ENCODE data around the gene REST. TPM values are rescaled to one million over a fixed set of nuclear protein-coding genes. Genes with fewer than 3 reads are reported as not detected.
A peak's percentile ranks its signal among the peaks of the same experiment; 100 is the strongest.
"Not testable (repeated sequence)": the region's sequence is repeated elsewhere in the genome, so short reads cannot be mapped to it uniquely, and the experiment has no call there.

REST gene
- total RNA-seq, 1 donor from 2014 or later, result 21.4 TPM

DNA sequence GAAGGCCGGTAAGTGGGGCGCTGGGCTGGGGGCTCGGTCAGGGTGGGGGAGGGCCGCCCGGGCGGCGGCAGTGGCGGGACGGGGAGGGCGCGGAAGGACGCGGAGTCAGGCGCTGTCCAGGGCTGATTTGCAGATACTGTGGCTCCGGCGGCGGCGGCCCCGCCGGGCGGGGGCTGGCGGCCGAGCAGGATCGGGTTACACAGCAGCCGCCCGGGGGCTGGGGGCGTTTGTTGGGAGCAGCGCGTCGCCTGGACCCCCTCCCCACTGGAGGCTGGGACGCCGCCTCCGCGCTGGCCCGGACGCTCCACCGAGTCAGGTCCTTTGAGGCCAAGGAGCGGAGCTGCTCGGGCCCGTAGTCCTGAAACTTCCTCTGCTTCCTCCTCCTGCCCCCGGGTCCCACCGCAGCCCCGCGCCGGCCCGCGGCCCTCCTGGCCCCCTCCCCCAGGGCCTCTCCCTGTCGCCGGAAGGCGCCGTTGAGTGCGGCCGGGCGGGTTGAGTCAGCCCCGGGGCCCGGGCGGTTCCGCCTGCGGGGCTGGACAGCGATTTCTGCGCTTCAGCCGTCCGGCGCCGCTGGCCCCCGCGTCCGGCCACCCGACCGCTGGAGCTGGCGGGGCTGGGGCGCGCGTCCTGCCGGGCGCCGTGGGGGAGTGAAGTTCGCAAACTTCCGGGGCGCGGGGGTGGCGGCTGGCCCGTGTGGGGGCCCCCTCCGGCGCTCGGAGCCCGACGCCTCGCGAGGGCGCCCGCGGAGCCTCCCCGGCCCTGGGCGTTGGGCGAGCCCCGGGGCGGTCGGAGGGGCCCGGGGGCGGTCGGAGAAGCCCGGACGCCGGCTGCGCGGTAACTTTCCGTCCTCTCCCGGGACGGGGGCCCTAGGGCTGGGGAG is 746 bp downstream of the REST start:
- Histone ChIP-seq H3K27ac (ENCODE audit: low read depth, low read length) (peak overlapping the region; percentile 77), H3K9me3 (ENCODE audit: control insufficient read depth in 3 of 3, low read length in 3 of 3) (no peaks in the 10 kb centered on the region), H3K36me3 (ENCODE audit: control insufficient read depth in 3 of 3, insufficient read depth in 3 of 3, low read length in 3 of 3) (peaks cover 0 to 4% (median 0%) of the 10 kb centered on the region in 3 donors), H3K27me3 (ENCODE audit: control insufficient read depth in 3 of 3, insufficient read depth in 3 of 3, low read length in 3 of 3) (no peaks in the 10 kb centered on the region), H3K4me3 (ENCODE audit: low read length in 3 of 3) (peak overlapping the region; percentile 86 to 91 (median 89)), H3K4me1 (ENCODE audit: control insufficient read depth in 3 of 3, insufficient read depth in 3 of 3, low read length in 3 of 3) (peaks cover 7 to 21% (median 20%) of the 10 kb centered on the region in 3 donors), H3K9ac (ENCODE audit: low read depth in 1 of 3, low read length in 3 of 3) (peak overlapping the region; percentile 75 to 87 (median 86))

DNA sequence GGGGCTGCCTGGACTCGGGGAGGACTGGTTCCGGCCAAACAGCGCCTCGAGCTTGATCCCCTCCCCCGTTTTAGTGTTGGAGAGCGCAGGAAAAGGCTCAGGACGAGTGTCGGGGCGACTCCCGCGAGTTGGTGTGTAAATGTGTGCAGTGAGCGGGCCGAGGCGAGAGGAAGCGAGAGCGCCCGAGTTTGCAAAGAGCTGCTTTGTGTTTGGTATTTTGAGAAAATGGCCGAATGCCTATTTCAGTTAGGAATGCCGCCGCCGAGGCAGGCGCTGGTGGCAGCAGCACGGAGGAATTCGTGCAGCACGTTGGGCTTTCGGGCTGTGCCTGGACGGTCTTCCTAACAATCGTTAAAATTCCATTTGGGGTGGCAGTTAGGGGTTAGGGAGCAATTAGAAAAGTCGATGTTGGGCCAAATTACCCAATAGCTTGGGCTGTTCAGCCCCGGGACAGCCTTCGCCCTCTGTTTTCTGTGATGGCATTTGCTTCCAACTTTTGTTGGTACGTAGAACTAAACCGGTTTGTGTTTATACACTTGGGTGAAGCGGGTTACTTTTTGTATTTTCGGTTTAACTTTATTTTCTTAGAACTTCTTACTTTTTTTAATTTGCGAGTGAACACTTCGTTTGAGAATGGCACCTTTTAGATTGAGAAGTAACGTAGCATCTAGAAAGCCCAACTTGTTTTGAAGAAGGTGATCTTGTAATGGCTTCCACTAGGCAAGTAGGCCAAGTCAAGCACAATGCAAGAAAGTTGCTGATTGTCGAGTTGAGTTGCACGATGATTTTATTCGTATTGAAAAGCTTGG is 1.6 kb downstream of the REST start:
- peak overlapping the region; percentile 75 to 87 (median 86) for H3K9ac ChIP-seq (ENCODE audit: low read depth in 1 of 3, low read length in 3 of 3)
- H3K9me3 ChIP-seq (ENCODE audit: control insufficient read depth in 3 of 3, low read length in 3 of 3), result no peaks in the 10 kb centered on the region
- peak overlapping the region; percentile 86 to 91 (median 89) for H3K4me3 ChIP-seq (ENCODE audit: low read length in 3 of 3)
- no peaks in the 10 kb centered on the region for H3K27me3 ChIP-seq (ENCODE audit: control insufficient read depth in 3 of 3, insufficient read depth in 3 of 3, low read length in 3 of 3)
- peaks cover 7 to 21% (median 20%) of the 10 kb centered on the region in 3 donors for H3K4me1 ChIP-seq (ENCODE audit: control insufficient read depth in 3 of 3, insufficient read depth in 3 of 3, low read length in 3 of 3)
- H3K36me3 ChIP-seq (ENCODE audit: control insufficient read depth in 3 of 3, insufficient read depth in 3 of 3, low read length in 3 of 3), result peaks cover 0 to 4% (median 0%) of the 10 kb centered on the region in 3 donors
- H3K27ac ChIP-seq (ENCODE audit: low read depth, low read length), result peak overlapping the region; percentile 68

- Histone ChIP-seq H3K4me1 (ENCODE audit: control insufficient read depth in 3 of 3, insufficient read depth in 3 of 3, low read length in 3 of 3) (peaks cover 7 to 21% (median 20%) of the 10 kb centered on the region in 3 donors), H3K9me3 (ENCODE audit: control insufficient read depth in 3 of 3, low read length in 3 of 3) (no peaks in the 10 kb centered on the region), H3K27me3 (ENCODE audit: control insufficient read depth in 3 of 3, insufficient read depth in 3 of 3, low read length in 3 of 3) (no peaks in the 10 kb centered on the region), H3K36me3 (ENCODE audit: control insufficient read depth in 3 of 3, insufficient read depth in 3 of 3, low read length in 3 of 3) (peaks cover 0 to 4% (median 0%) of the 10 kb centered on the region in 3 donors), H3K9ac (ENCODE audit: low read depth in 1 of 3, low read length in 3 of 3) (peak overlapping the region in 1 of 3 donors; percentile 16), H3K4me3 (ENCODE audit: low read length in 3 of 3) (peak overlapping the region in 1 of 3 donors; percentile 89), H3K27ac (ENCODE audit: low read depth, low read length) (no peak overlapping the region)
Observed at GRCh38 chr4:56910172-56910967, 2.7 kb downstream of the REST start.

GRCh38 chr4:56914336-56914735 is 6.6 kb downstream of the REST start:
- Histone ChIP-seq H3K4me1 (ENCODE audit: control insufficient read depth in 3 of 3, insufficient read depth in 3 of 3, low read length in 3 of 3) (peaks cover 3 to 15% (median 12%) of the 10 kb centered on the region in 3 donors), H3K4me3 (ENCODE audit: low read length in 3 of 3) (no peak overlapping the region), H3K9ac (ENCODE audit: low read depth in 1 of 3, low read length in 3 of 3) (no peak overlapping the region), H3K9me3 (ENCODE audit: control insufficient read depth in 3 of 3, low read length in 3 of 3) (no peaks in the 10 kb centered on the region), H3K36me3 (ENCODE audit: control insufficient read depth in 3 of 3, insufficient read depth in 3 of 3, low read length in 3 of 3) (peaks cover 0 to 7% (median 6%) of the 10 kb centered on the region in 3 donors), H3K27ac (ENCODE audit: low read depth, low read length) (no peak overlapping the region), H3K27me3 (ENCODE audit: control insufficient read depth in 3 of 3, insufficient read depth in 3 of 3, low read length in 3 of 3) (no peaks in the 10 kb centered on the region)

DNA sequence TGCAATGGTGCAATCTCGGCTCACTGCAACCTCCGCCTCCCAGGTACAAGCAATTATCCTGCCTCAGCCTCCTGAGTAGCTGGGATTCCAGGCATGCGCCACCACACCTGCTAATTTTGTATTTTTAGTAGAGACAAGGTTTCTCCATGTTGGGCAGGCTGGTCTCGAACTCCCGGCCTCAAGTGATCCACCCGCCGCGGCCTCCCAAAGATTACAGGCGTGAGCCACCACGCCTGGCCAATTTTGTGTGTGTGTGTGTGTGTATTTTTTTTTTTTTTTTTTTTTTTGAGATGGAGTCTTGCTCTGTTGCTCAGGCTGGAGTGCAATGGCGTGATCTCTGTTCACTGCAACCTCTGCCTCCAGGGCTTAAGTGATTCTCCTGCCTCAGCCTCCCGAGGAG is 7.3 kb downstream of the REST start:
- not testable (repeated sequence) for H3K9me3 ChIP-seq (ENCODE audit: control insufficient read depth in 3 of 3, low read length in 3 of 3); H3K9ac ChIP-seq (ENCODE audit: low read depth in 1 of 3, low read length in 3 of 3); H3K27me3 ChIP-seq (ENCODE audit: control insufficient read depth in 3 of 3, insufficient read depth in 3 of 3, low read length in 3 of 3); H3K36me3 ChIP-seq (ENCODE audit: control insufficient read depth in 3 of 3, insufficient read depth in 3 of 3, low read length in 3 of 3); H3K4me3 ChIP-seq (ENCODE audit: low read length in 3 of 3); H3K27ac ChIP-seq (ENCODE audit: low read depth, low read length)
- peaks cover 3 to 13% (median 12%) of the 10 kb centered on the region in 3 donors for H3K4me1 ChIP-seq (ENCODE audit: control insufficient read depth in 3 of 3, insufficient read depth in 3 of 3, low read length in 3 of 3)

DNA sequence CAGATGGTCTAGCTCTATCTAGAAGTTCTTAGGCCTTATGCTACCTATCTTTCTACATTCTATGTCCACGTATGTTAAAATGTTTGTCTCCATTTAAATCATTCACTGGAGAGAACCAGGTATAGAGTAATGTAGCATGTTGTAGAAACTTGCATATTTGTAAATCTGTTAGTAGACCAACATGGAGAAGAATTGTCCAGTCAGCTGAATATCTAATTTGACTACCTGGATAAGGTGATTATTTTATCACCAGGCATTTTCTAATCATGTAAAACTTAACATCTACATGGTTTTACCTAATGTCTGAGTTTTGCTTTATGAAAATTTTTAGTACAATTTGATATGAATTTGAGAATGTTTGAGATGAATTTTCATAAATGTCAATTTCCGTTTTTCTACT is 19.5 kb downstream of the REST start:
- peaks cover 15 to 23% (median 21%) of the 10 kb centered on the region in 3 donors for H3K36me3 ChIP-seq (ENCODE audit: control insufficient read depth in 3 of 3, insufficient read depth in 3 of 3, low read length in 3 of 3)

GRCh38 chr4:56930638-56931037 is 22.9 kb downstream of the REST start:
- H3K27ac ChIP-seq (ENCODE audit: low read depth, low read length), result no peak overlapping the region
- H3K9me3 ChIP-seq (ENCODE audit: control insufficient read depth in 3 of 3, low read length in 3 of 3), result no peaks in the 10 kb centered on the region
- H3K27me3 ChIP-seq (ENCODE audit: control insufficient read depth in 3 of 3, insufficient read depth in 3 of 3, low read length in 3 of 3), result no peaks in the 10 kb centered on the region
- H3K4me3 ChIP-seq (ENCODE audit: low read length in 3 of 3), result no peak overlapping the region
- H3K36me3 ChIP-seq (ENCODE audit: control insufficient read depth in 3 of 3, insufficient read depth in 3 of 3, low read length in 3 of 3), result peaks cover 13 to 21% (median 21%) of the 10 kb centered on the region in 3 donors
- no peak overlapping the region for H3K9ac ChIP-seq (ENCODE audit: low read depth in 1 of 3, low read length in 3 of 3)
- no peaks in the 10 kb centered on the region for H3K4me1 ChIP-seq (ENCODE audit: control insufficient read depth in 3 of 3, insufficient read depth in 3 of 3, low read length in 3 of 3)

More for the DNA sequence above, 19.5 kb downstream of the REST start:
- no peak overlapping the region for H3K27ac ChIP-seq (ENCODE audit: low read depth, low read length)
- no peak overlapping the region for H3K4me3 ChIP-seq (ENCODE audit: low read length in 3 of 3)
- H3K4me1 ChIP-seq (ENCODE audit: control insufficient read depth in 3 of 3, insufficient read depth in 3 of 3, low read length in 3 of 3), result no peaks in the 10 kb centered on the region
- H3K27me3 ChIP-seq (ENCODE audit: control insufficient read depth in 3 of 3, insufficient read depth in 3 of 3, low read length in 3 of 3), result no peaks in the 10 kb centered on the region
- no peak overlapping the region for H3K9ac ChIP-seq (ENCODE audit: low read depth in 1 of 3, low read length in 3 of 3)
- no peaks in the 10 kb centered on the region for H3K9me3 ChIP-seq (ENCODE audit: control insufficient read depth in 3 of 3, low read length in 3 of 3)

- Histone ChIP-seq H3K36me3 (ENCODE audit: control insufficient read depth in 3 of 3, insufficient read depth in 3 of 3, low read length in 3 of 3) (peaks cover 13 to 21% (median 21%) of the 10 kb centered on the region in 3 donors), H3K27ac (ENCODE audit: low read depth, low read length) (no peak overlapping the region), H3K4me3 (ENCODE audit: low read length in 3 of 3) (no peak overlapping the region), H3K4me1 (ENCODE audit: control insufficient read depth in 3 of 3, insufficient read depth in 3 of 3, low read length in 3 of 3) (no peaks in the 10 kb centered on the region), H3K9ac (ENCODE audit: low read depth in 1 of 3, low read length in 3 of 3) (no peak overlapping the region), H3K27me3 (ENCODE audit: control insufficient read depth in 3 of 3, insufficient read depth in 3 of 3, low read length in 3 of 3) (no peaks in the 10 kb centered on the region), H3K9me3 (ENCODE audit: control insufficient read depth in 3 of 3, low read length in 3 of 3) (no peaks in the 10 kb centered on the region)
Observed at GRCh38 chr4:56931924-56932323, 24.2 kb downstream of the REST start.

DNA sequence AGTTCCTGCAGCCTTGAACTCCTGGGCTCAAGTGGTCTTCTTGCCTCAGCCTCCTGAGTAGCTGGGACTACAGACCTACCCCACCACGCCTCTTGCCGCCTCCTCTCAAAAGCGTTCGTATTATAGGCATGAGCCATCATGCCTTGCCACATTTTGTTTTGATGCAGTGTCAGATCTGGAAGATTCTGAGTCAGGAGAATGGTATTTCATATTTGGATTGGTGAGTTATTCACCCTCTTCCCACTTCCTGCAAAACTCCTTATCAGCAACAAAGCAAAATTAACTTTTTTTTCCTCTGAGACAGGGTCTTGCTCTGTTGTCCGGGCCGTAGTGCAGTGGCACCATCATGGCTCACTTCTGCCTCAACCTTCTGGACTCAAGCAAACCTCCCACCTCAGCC is 29.6 kb downstream of the REST start:
- Histone ChIP-seq H3K9me3 (ENCODE audit: control insufficient read depth in 3 of 3, low read length in 3 of 3) (no peaks in the 10 kb centered on the region), H3K9ac (ENCODE audit: low read depth in 1 of 3, low read length in 3 of 3) (no peak overlapping the region)

More for the DNA sequence above, 29.6 kb downstream of the REST start:
- Histone ChIP-seq H3K4me3 (ENCODE audit: low read length in 3 of 3) (no peak overlapping the region), H3K27me3 (ENCODE audit: control insufficient read depth in 3 of 3, insufficient read depth in 3 of 3, low read length in 3 of 3) (no peaks in the 10 kb centered on the region), H3K36me3 (ENCODE audit: control insufficient read depth in 3 of 3, insufficient read depth in 3 of 3, low read length in 3 of 3) (peaks cover 0 to 4% (median 2%) of the 10 kb centered on the region in 3 donors), H3K27ac (ENCODE audit: low read depth, low read length) (no peak overlapping the region), H3K4me1 (ENCODE audit: control insufficient read depth in 3 of 3, insufficient read depth in 3 of 3, low read length in 3 of 3) (no peaks in the 10 kb centered on the region)

Data from skeletal muscle tissue (tissue), 4 donors.